Trophoblast cell (in vitro differentiated cells and primary cell): Measurements from ENCODE around the gene KIF3A.

Experiments used
- DNase-seq, 2 donors: peaks; one replicate each; pipeline ENCODE4 v3.0.0-alpha.2; 2016
- H2AFZ ChIP-seq: 2 replicates; pipeline ENCODE4 v1.6.1; 2013; ENCODE audit warnings: low read length, moderate library complexity, mild to moderate bottlenecking; ENCODE audit not compliant: insufficient read depth, poor library complexity
- H2AK5ac ChIP-seq: 2 replicates; pipeline ENCODE4 v1.6.1; 2013; ENCODE audit warnings: mild to moderate bottlenecking, low read length
- H2BK120ac ChIP-seq: 2 replicates; pipeline ENCODE4 v1.6.1; 2013; ENCODE audit warnings: low read length, mild to moderate bottlenecking, moderate library complexity; ENCODE audit not compliant: insufficient read depth, poor library complexity
- H2BK12ac ChIP-seq: 2 replicates; pipeline ENCODE4 v1.6.1; 2013; ENCODE audit warnings: mild to moderate bottlenecking, low read length, moderate library complexity
- H2BK5ac ChIP-seq: 2 replicates; pipeline ENCODE4 v1.6.1; 2013; ENCODE audit warnings: low read length, low read depth, moderate library complexity, mild to moderate bottlenecking; ENCODE audit not compliant: poor library complexity
- H3K14ac ChIP-seq: 2 replicates; pipeline ENCODE4 v1.6.1; 2013; ENCODE audit warnings: mild to moderate bottlenecking, low read length
- H3K18ac ChIP-seq: 2 replicates; pipeline ENCODE4 v1.6.1; 2013; ENCODE audit warnings: mild to moderate bottlenecking, low read length
- H3K23ac ChIP-seq: 2 replicates; pipeline ENCODE4 v1.6.1; 2013; ENCODE audit warnings: low read length
- H3K27ac ChIP-seq: 2 replicates; pipeline ENCODE4 v1.5.1; 2013; ENCODE audit warnings: low read depth, mild to moderate bottlenecking, inconsistent platforms, low read length, moderate library complexity
- H3K27me3 ChIP-seq: 2 replicates; pipeline ENCODE4 v1.6.1; 2013; ENCODE audit warnings: inconsistent platforms, mild to moderate bottlenecking, low read length, moderate library complexity; ENCODE audit not compliant: insufficient read depth
- H3K36me3 ChIP-seq, 2 experiments: 1 replicate in 1 of 2; 2 replicates in 1 of 2; pipeline ENCODE4 v1.6.1; 2013; ENCODE audit warnings: low read length in 2 of 2, mild to moderate bottlenecking in 2 of 2, moderate library complexity in 1 of 2; ENCODE audit not compliant: insufficient read depth in 2 of 2, control insufficient read depth in 1 of 2
- H3K4ac ChIP-seq: 2 replicates; pipeline ENCODE4 v1.6.1; 2013; ENCODE audit warnings: low read depth, mild to moderate bottlenecking, low read length, moderate library complexity
- H3K4me1 ChIP-seq, 2 experiments: 1 replicate in 1 of 2; 2 replicates in 1 of 2; pipeline ENCODE4 v1.6.1; 2013; ENCODE audit warnings: low read length in 2 of 2, mild to moderate bottlenecking in 2 of 2, moderate library complexity in 1 of 2; ENCODE audit not compliant: insufficient read depth in 2 of 2, control insufficient read depth in 1 of 2
- H3K4me2 ChIP-seq: 2 replicates; pipeline ENCODE4 v1.6.1; 2013; ENCODE audit warnings: inconsistent platforms, mild to moderate bottlenecking, low read length, moderate library complexity
- H3K4me3 ChIP-seq: 2 replicates; pipeline ENCODE4 v1.5.1; 2013; ENCODE audit warnings: mild to moderate bottlenecking, low read depth, low read length, inconsistent platforms
- H3K79me1 ChIP-seq: one replicate; pipeline ENCODE4 v1.6.1; 2013; ENCODE audit warnings: low read length
- H3K79me2 ChIP-seq: 2 replicates; pipeline ENCODE4 v1.6.1; 2013; ENCODE audit warnings: low read length, mild to moderate bottlenecking; ENCODE audit not compliant: control insufficient read depth, insufficient read depth, poor library complexity
- H3K9ac ChIP-seq: 2 replicates; pipeline ENCODE4 v1.6.1; 2013; ENCODE audit warnings: mild to moderate bottlenecking, low read length
- H3K9me3 ChIP-seq: 2 replicates; pipeline ENCODE4 v1.6.1; 2013; ENCODE audit warnings: low read depth, mild to moderate bottlenecking, control low read depth, inconsistent platforms, low read length; ENCODE audit not compliant: insufficient read depth
- H4K12ac ChIP-seq: 2 replicates; pipeline ENCODE4 v1.6.1; 2013; ENCODE audit warnings: low read depth, mild to moderate bottlenecking, low read length, moderate library complexity
- H4K8ac ChIP-seq: 2 replicates; pipeline ENCODE4 v1.6.1; 2013; ENCODE audit warnings: low read depth, mild to moderate bottlenecking, low read length, moderate library complexity
- H4K91ac ChIP-seq: one replicate; pipeline ENCODE4 v1.6.1; 2013; ENCODE audit warnings: low read depth, mild to moderate bottlenecking, low read length, moderate library complexity
- WGBS: extraction: QIAGEN DNeasy Blood & Tissue Kit; methylation state at CpG from one replicate; pipeline ENCODE4 v1.1.7; 2013; ENCODE audit warnings: missing lambda C conversion rate; ENCODE audit not compliant: insufficient read length, insufficient coverage; ENCODE audit errors: extremely low coverage; 5-methylcytosine and 5-hydroxymethylcytosine counted together

The KIF3A gene

GRCh38 chr5:132687995-132688394, 49.4 kb downstream of the KIF3A start:
- H3K9me3 ChIP-seq = no peaks in the 10 kb centered on the region
- H4K8ac ChIP-seq = no peak overlapping the region
- peaks cover 0 to 5% of the 10 kb centered on the region in 2 experiments for H3K36me3 ChIP-seq
- no peak overlapping the region for H3K14ac ChIP-seq
- H3K79me1 ChIP-seq = no peaks in the 10 kb centered on the region
- no peak overlapping the region for H2BK120ac ChIP-seq
- H3K4me1 ChIP-seq = no peaks in the 10 kb centered on the region
- H4K12ac ChIP-seq = no peak overlapping the region
- H3K27me3 ChIP-seq = no peaks in the 10 kb centered on the region
- no CpG with 5 or more reads among the region's 5 CpGs for WGBS
- no peak overlapping the region for H2AK5ac ChIP-seq
- no peak overlapping the region for H3K4me3 ChIP-seq
- no peak overlapping the region for H3K4ac ChIP-seq
- H3K9ac ChIP-seq = no peak overlapping the region
- H4K91ac ChIP-seq = no peak overlapping the region
- no peak for DNase-seq
- no peak overlapping the region for H2BK5ac ChIP-seq
- no peak overlapping the region for H3K23ac ChIP-seq
- no peak overlapping the region for H2BK12ac ChIP-seq
- no peak overlapping the region for H3K18ac ChIP-seq
- no peaks in the 10 kb centered on the region for H3K79me2 ChIP-seq
- H2AFZ ChIP-seq = no peak overlapping the region
- no peak overlapping the region for H3K4me2 ChIP-seq
- no peak overlapping the region for H3K27ac ChIP-seq

DNA sequence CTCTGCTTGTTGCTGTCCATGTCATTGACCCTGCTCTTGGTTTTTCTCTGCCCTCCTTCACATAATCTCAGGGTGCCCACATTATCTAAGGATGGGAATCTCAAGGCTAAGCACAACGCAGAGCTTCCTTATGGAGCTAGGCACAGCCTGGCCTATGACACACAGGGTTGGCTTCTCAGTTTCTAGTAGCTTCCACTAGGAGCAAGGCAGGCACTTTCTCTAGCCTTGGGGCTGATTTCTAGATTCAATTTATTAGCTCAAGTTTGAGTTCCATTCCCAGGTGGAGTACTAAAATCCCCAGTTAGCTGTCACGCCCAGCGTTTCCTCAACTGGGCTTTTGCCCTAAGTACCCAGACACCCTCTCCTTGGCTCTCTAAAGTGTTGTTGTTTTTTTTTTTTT, 51.2 kb downstream of the KIF3A start:
- Histone ChIP-seq H2BK5ac (no peak overlapping the region), H4K91ac (no peak overlapping the region), H4K8ac (no peak overlapping the region), H3K79me1 (no peaks in the 10 kb centered on the region), H3K4me1 (no peaks in the 10 kb centered on the region), H2AFZ (no peak overlapping the region), H3K9me3 (no peaks in the 10 kb centered on the region), H3K18ac (no peak overlapping the region), H2BK120ac (no peak overlapping the region), H3K79me2 (no peaks in the 10 kb centered on the region), H2BK12ac (no peak overlapping the region), H2AK5ac (no peak overlapping the region), H3K4me2 (no peak overlapping the region), H3K4me3 (no peak overlapping the region), H3K36me3 (peaks cover 0 to 3% of the 10 kb centered on the region in 2 experiments), H3K27ac (no peak overlapping the region), H4K12ac (no peak overlapping the region), H3K4ac (no peak overlapping the region), H3K14ac (no peak overlapping the region), H3K23ac (no peak overlapping the region), H3K27me3 (no peaks in the 10 kb centered on the region), H3K9ac (no peak overlapping the region)
- peak; percentile 74 to 89 for DNase-seq
- no CpG with 5 or more reads among the region's 3 CpGs for WGBS

DNA sequence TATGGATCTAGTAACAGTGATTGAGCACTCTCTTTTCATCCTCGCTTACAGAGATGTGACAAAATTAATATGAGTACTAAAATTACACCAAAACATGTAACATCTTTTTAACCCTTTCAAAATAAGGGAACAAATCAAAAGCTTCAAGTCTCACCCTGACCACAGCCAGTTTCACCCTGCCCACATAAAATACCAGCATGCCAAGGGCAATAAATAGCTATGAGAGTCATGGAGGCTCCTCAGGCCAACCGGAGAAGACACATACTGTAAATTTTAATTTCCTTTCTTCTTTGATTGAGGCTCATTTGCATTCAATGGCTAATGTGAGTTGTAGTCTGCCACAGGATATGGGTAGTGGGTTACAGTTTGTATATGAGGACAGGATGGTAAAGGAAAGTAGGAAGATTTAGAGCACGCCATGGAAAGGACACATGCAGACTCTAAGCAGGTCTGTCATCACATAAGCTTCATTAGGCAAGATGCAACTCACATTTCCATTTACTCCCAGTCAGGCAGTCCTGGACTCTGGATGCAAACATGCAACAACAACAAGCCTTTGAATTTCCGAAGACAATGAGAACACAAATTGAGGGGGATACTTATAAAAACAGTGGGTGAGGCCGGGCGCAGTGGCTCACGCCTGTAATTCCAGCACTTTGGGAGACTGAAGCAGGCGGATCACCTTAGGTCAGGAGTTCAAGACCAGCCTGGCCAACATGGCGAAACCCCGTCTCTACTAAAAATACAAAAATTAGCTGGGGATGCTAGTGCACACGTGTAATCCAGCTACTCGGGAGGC, 52.2 kb downstream of the KIF3A start:
- H3K23ac ChIP-seq = no peak overlapping the region
- H3K4ac ChIP-seq = no peak overlapping the region
- no peak overlapping the region for H4K91ac ChIP-seq
- H3K9me3 ChIP-seq = no peaks in the 10 kb centered on the region
- no peak overlapping the region for H4K8ac ChIP-seq
- H2AK5ac ChIP-seq = no peak overlapping the region
- no peak overlapping the region for H2BK5ac ChIP-seq
- no peak overlapping the region for H3K9ac ChIP-seq
- H4K12ac ChIP-seq = no peak overlapping the region
- no peak overlapping the region for H2AFZ ChIP-seq
- no peak overlapping the region for H3K4me2 ChIP-seq
- H2BK120ac ChIP-seq = no peak overlapping the region
- no peak overlapping the region for H3K4me3 ChIP-seq
- no CpG with 5 or more reads among the region's 12 CpGs for WGBS
- peaks cover 0 to 2% of the 10 kb centered on the region in 2 experiments for H3K36me3 ChIP-seq
- H3K79me1 ChIP-seq = no peaks in the 10 kb centered on the region
- H3K4me1 ChIP-seq = no peaks in the 10 kb centered on the region
- no peaks in the 10 kb centered on the region for H3K79me2 ChIP-seq
- H3K14ac ChIP-seq = no peak overlapping the region
- H3K18ac ChIP-seq = no peak overlapping the region
- H2BK12ac ChIP-seq = no peak overlapping the region
- H3K27me3 ChIP-seq = no peaks in the 10 kb centered on the region
- no peak overlapping the region for H3K27ac ChIP-seq
- DNase-seq = no peak

- Histone ChIP-seq H4K91ac (no peak overlapping the region), H3K27ac (no peak overlapping the region), H3K4ac (no peak overlapping the region), H2BK12ac (no peak overlapping the region), H3K9ac (no peak overlapping the region), H3K4me1 (no peaks in the 10 kb centered on the region), H3K79me2 (no peaks in the 10 kb centered on the region), H3K9me3 (no peaks in the 10 kb centered on the region), H3K4me2 (no peak overlapping the region), H4K8ac (no peak overlapping the region), H3K79me1 (no peaks in the 10 kb centered on the region), H3K36me3 (no peaks in the 10 kb centered on the region), H3K23ac (no peak overlapping the region), H2BK5ac (no peak overlapping the region), H2AK5ac (no peak overlapping the region), H3K4me3 (no peak overlapping the region), H3K14ac (no peak overlapping the region), H2BK120ac (no peak overlapping the region), H3K18ac (no peak overlapping the region), H3K27me3 (no peaks in the 10 kb centered on the region), H2AFZ (no peak overlapping the region), H4K12ac (no peak overlapping the region)
- no CpG with 5 or more reads among the region's 6 CpGs for WGBS
- DNase-seq = no peak
Observed at GRCh38 chr5:132684491-132684890, 52.9 kb downstream of the KIF3A start.
